WTC11 (cell line): ENCODE data around the gene OIP5.

ENCODE experiments used
- CTCF ChIP-seq: fragments of 200-600 bp; IDR thresholded peaks from 2 replicates; pipeline ENCODE4 v1.8.0; 2022; ENCODE audit warnings: antibody characterized with exemption
- FOXJ3 ChIP-seq: sonication (generic); formaldehyde crosslinking; IDR thresholded peaks from 2 replicates; pipeline ENCODE4 v1.9.0; 2021; ENCODE audit warnings: missing genetic modification reagents, mild to moderate bottlenecking, borderline replicate concordance
- FOXP1 ChIP-seq: sonication (generic); formaldehyde crosslinking; IDR thresholded peaks from 2 replicates; pipeline ENCODE4 v1.8.0; 2022; ENCODE audit warnings: missing genetic modification reagents, mild to moderate bottlenecking, moderate library complexity, borderline replicate concordance
- IRF2 ChIP-seq: sonication (generic); formaldehyde crosslinking; IDR thresholded peaks from 2 replicates; pipeline ENCODE4 v1.8.0; 2022; ENCODE audit warnings: low read depth, missing genetic modification reagents, borderline replicate concordance
- KAT7 ChIP-seq: sonication (generic); formaldehyde crosslinking; IDR thresholded peaks from 2 replicates; pipeline ENCODE4 v1.8.1; 2023; ENCODE audit warnings: missing genetic modification reagents, mild to moderate bottlenecking, borderline replicate concordance
- NFYB ChIP-seq: sonication (generic); formaldehyde crosslinking; conservative IDR thresholded peaks from 2 replicates; pipeline ENCODE4 v1.8.0; 2022; ENCODE audit warnings: low read depth, missing genetic modification reagents
- NR2C2 ChIP-seq: sonication (generic); formaldehyde crosslinking; IDR thresholded peaks from 2 replicates; pipeline ENCODE4 v1.8.0; 2022; ENCODE audit warnings: mild to moderate bottlenecking, missing genetic modification reagents
- SMAD3 ChIP-seq: sonication (generic); formaldehyde crosslinking; IDR thresholded peaks from 2 replicates; pipeline ENCODE4 v1.8.0; 2022; ENCODE audit warnings: missing genetic modification reagents, mild to moderate bottlenecking, borderline replicate concordance
- TCF7 ChIP-seq: sonication (generic); formaldehyde crosslinking; IDR thresholded peaks from 2 replicates; pipeline ENCODE4 v1.8.0; 2022; ENCODE audit warnings: mild to moderate bottlenecking, low read depth, missing genetic modification reagents, moderate library complexity
- USF2 ChIP-seq: sonication (generic); formaldehyde crosslinking; IDR thresholded peaks from 2 replicates; pipeline ENCODE4 v1.8.1; 2023; ENCODE audit warnings: mild to moderate bottlenecking, missing genetic modification reagents, moderate library complexity
- ZBTB43 ChIP-seq: sonication (generic); formaldehyde crosslinking; IDR thresholded peaks from 2 replicates; pipeline ENCODE4 v1.8.1; 2023; ENCODE audit warnings: mild to moderate bottlenecking, missing genetic modification reagents
- ZNF317 ChIP-seq: sonication (generic); formaldehyde crosslinking; IDR thresholded peaks from 2 replicates; pipeline ENCODE4 v1.8.1; 2023; ENCODE audit warnings: low read depth, mild to moderate bottlenecking, moderate library complexity, missing genetic modification reagents, borderline replicate concordance

- TF ChIP-seq NR2C2 (CRISPR knock-in tag) = no peak
- no peak for TF ChIP-seq NFYB (CRISPR knock-in tag)
- TF ChIP-seq ZBTB43 (CRISPR knock-in tag) = no peak
- no peak for TF ChIP-seq ZNF317 (CRISPR knock-in tag)
- TF ChIP-seq CTCF = no peak
- no peak for TF ChIP-seq IRF2 (CRISPR knock-in tag)
- no peak for TF ChIP-seq KAT7 (CRISPR knock-in tag)
- no peak for TF ChIP-seq FOXJ3
- TF ChIP-seq FOXP1 (CRISPR knock-in tag) = no peak
- no peak for TF ChIP-seq TCF7 (CRISPR knock-in tag)
- no peak for TF ChIP-seq SMAD3 (CRISPR knock-in tag)
- no peak for TF ChIP-seq USF2 (CRISPR knock-in tag)
Measured at GRCh38 chr15:41263891-41264351, 68.5 kb downstream of the OIP5 start.
